SW480 (cell line): Measurements from ENCODE around the gene RFX2.
"Not testable (repeated sequence)": the region's sequence is repeated elsewhere in the genome, so short reads cannot be mapped to it uniquely, and the experiment has no call there.

ENCODE experiments used
- DNase-seq: peaks from one replicate; pipeline ENCODE4 v3.0.0-alpha.2; 2016; ENCODE audit warnings: low spot score

Gene RFX2

GRCh38 chr19:6038634-6039405 is 71.5 kb downstream of the RFX2 start:
- DNase-seq = no peak

GRCh38 chr19:6035026-6035425 is 75.3 kb downstream of the RFX2 start:
- DNase-seq = no peak

- DNase-seq = no peak
Measured at GRCh38 chr19:6034512-6034911, 75.8 kb downstream of the RFX2 start.

- no peak for DNase-seq
Measured at GRCh38 chr19:6033744-6034264, 76.5 kb downstream of the RFX2 start.

GRCh38 chr19:6032827-6033226 is 77.5 kb downstream of the RFX2 start:
- no peak for DNase-seq

GRCh38 chr19:6032381-6032780 is 77.9 kb downstream of the RFX2 start:
- no peak for DNase-seq

GRCh38 chr19:6030214-6030507 is 80.1 kb downstream of the RFX2 start:
- DNase-seq = no peak

GRCh38 chr19:6026390-6027227 is 83.7 kb downstream of the RFX2 start:
- DNase-seq = no peak

GRCh38 chr19:6024756-6025155 is 85.5 kb downstream of the RFX2 start:
- not testable (repeated sequence) for DNase-seq

GRCh38 chr19:6023936-6024335 is 86.4 kb downstream of the RFX2 start:
- DNase-seq = no peak

- no peak for DNase-seq
Measured at GRCh38 chr19:6023085-6023682, 87.1 kb downstream of the RFX2 start.

GRCh38 chr19:6022570-6023064 is 87.7 kb downstream of the RFX2 start:
- DNase-seq = no peak

GRCh38 chr19:6021878-6022569 is 88.3 kb downstream of the RFX2 start:
- DNase-seq = peak; percentile 49

GRCh38 chr19:6020972-6021805 is 89.1 kb downstream of the RFX2 start:
- no peak for DNase-seq

GRCh38 chr19:6020166-6020882 is 90.0 kb downstream of the RFX2 start:
- no peak for DNase-seq

- DNase-seq = no peak
Measured at GRCh38 chr19:6018786-6019185, 91.5 kb downstream of the RFX2 start.

- no peak for DNase-seq
Measured at GRCh38 chr19:6017576-6017975, 92.7 kb downstream of the RFX2 start.

GRCh38 chr19:6015841-6016545 is 94.3 kb downstream of the RFX2 start:
- no peak for DNase-seq

- no peak for DNase-seq
Measured at GRCh38 chr19:6014551-6015135, 95.7 kb downstream of the RFX2 start.
